IMR-90 (cell line): ENCODE results near the gene SYS1. TPM values are rescaled to one million over a fixed set of nuclear protein-coding genes. Genes with fewer than 3 reads are reported as not detected.

Experiments used
- ATAC-seq: fragments of 200-7000 bp; cut with Tn5 transposase; 2 replicates; pipeline ENCODE4 v1.9.1; 2020; ENCODE audit warnings: low read depth, mild to moderate bottlenecking, moderate library complexity
- BruUV-seq: library from RNA; stranded (reverse); fragments of 400-500 nt; replicated peaks from 2 replicates; lab custom pipeline; 2021; lab: Mats Ljungman, UMichigan
- CTCF ChIA-PET: fragments of 300-600 bp; formaldehyde crosslinking; extraction: SDS; loops from one replicate; lab custom pipeline; 2021; ENCODE audit warnings: antibody characterized with exemption; lab: Yijun Ruan, JAX
- POLR2A ChIA-PET: fragments of 300-600 bp; sonication (Branson Sonifier 250); formaldehyde crosslinking; loops from one replicate; lab custom pipeline; 2022; ENCODE audit warnings: antibody characterized with exemption; ENCODE audit not compliant: unreplicated experiment; lab: Charles Lee
- DNase-seq: peaks from one replicate; pipeline ENCODE4 v3.0.0; 2013
- H2AFZ ChIP-seq: replicated peaks from 2 replicates; pipeline ENCODE3; 2013; ENCODE audit warnings: low read length, mild to moderate bottlenecking; ENCODE audit not compliant: poor library complexity
- H2AK5ac ChIP-seq: 2 replicates; pipeline ENCODE4 v1.6.1; 2013; ENCODE audit warnings: low read depth, low read length, inconsistent platforms
- H2AK9ac ChIP-seq: replicated peaks from 2 replicates; pipeline ENCODE3; 2013; ENCODE audit warnings: mild to moderate bottlenecking, low read depth, low read length, moderate library complexity; ENCODE audit not compliant: poor library complexity
- H2BK120ac ChIP-seq: 2 replicates; pipeline ENCODE4 v1.6.1; 2013; ENCODE audit warnings: low read depth, low read length, inconsistent platforms
- H2BK15ac ChIP-seq: 3 replicates; pipeline ENCODE4 v1.6.1; 2013; ENCODE audit warnings: low read depth, low read length, inconsistent platforms
- H2BK20ac ChIP-seq: 2 replicates; pipeline ENCODE4 v1.6.1; 2013; ENCODE audit warnings: low read depth, mild to moderate bottlenecking, inconsistent platforms, low read length, moderate library complexity
- H2BK5ac ChIP-seq: 2 replicates; pipeline ENCODE4 v1.6.1; 2013; ENCODE audit warnings: mild to moderate bottlenecking, low read depth, low read length, inconsistent platforms; ENCODE audit not compliant: poor library complexity, severe bottlenecking
- H3K14ac ChIP-seq: replicated peaks from 2 replicates; pipeline ENCODE4 v1.6.1; 2013; ENCODE audit warnings: low read depth, low read length, inconsistent platforms
- H3K18ac ChIP-seq: 2 replicates; pipeline ENCODE4 v1.6.1; 2013; ENCODE audit warnings: low read depth, low read length, control low read depth
- H3K23ac ChIP-seq: 2 replicates; pipeline ENCODE4 v1.6.1; 2013; ENCODE audit warnings: low read depth, low read length, inconsistent platforms
- H3K27ac ChIP-seq: 2 replicates; pipeline ENCODE4 v1.5.1; 2013; ENCODE audit warnings: mild to moderate bottlenecking, control low read depth, low read length; ENCODE audit not compliant: insufficient read depth
- H3K27me3 ChIP-seq: 2 replicates; pipeline ENCODE4 v1.6.1; 2013; ENCODE audit warnings: low read length; ENCODE audit not compliant: control insufficient read depth, insufficient read depth
- H3K36me3 ChIP-seq: 2 replicates; pipeline ENCODE4 v1.6.1; 2013; ENCODE audit warnings: low read length, mixed read lengths; ENCODE audit not compliant: control insufficient read depth, insufficient read depth
- H3K4ac ChIP-seq: 2 replicates; pipeline ENCODE4 v1.6.1; 2013; ENCODE audit warnings: low read depth, low read length, inconsistent platforms
- H3K4me1 ChIP-seq: 2 replicates; pipeline ENCODE4 v1.6.1; 2013; ENCODE audit warnings: low read length, mixed read lengths; ENCODE audit not compliant: control insufficient read depth, insufficient read depth
- H3K4me2 ChIP-seq: 2 replicates; pipeline ENCODE4 v1.6.1; 2013; ENCODE audit warnings: low read depth, mild to moderate bottlenecking, control low read depth, low read length, moderate library complexity
- H3K4me3 ChIP-seq: 2 replicates; pipeline ENCODE4 v1.5.1; 2013; ENCODE audit warnings: low read depth, mild to moderate bottlenecking, control low read depth, low read length, moderate library complexity; ENCODE audit not compliant: insufficient read depth
- H3K56ac ChIP-seq: 2 replicates; pipeline ENCODE4 v1.6.1; 2013; ENCODE audit warnings: low read length, inconsistent platforms; ENCODE audit not compliant: insufficient read depth; ENCODE audit errors: extremely low read depth
- H3K79me1 ChIP-seq, 2 experiments: 2 replicates each; pipeline ENCODE4 v1.6.1; 2013; ENCODE audit warnings: low read length in 2 of 2, inconsistent platforms in 1 of 2, low read depth in 1 of 2
- H3K9ac ChIP-seq: 2 replicates; pipeline ENCODE4 v1.6.1; 2013; ENCODE audit warnings: low read depth, low read length, control low read depth
- H3K9me1 ChIP-seq: 2 replicates; pipeline ENCODE4 v1.6.1; 2013; ENCODE audit warnings: low read length, inconsistent platforms; ENCODE audit not compliant: insufficient read depth
- H3K9me3 ChIP-seq: 2 replicates; pipeline ENCODE4 v1.6.1; 2013; ENCODE audit warnings: low read length; ENCODE audit not compliant: control insufficient read depth, insufficient read depth
- H4K20me1 ChIP-seq: 2 replicates; pipeline ENCODE4 v1.6.1; 2013; ENCODE audit warnings: low read length, inconsistent platforms; ENCODE audit not compliant: insufficient read depth
- H4K5ac ChIP-seq: 2 replicates; pipeline ENCODE4 v1.6.1; 2013; ENCODE audit warnings: mild to moderate bottlenecking, low read depth, low read length, control low read depth
- H4K8ac ChIP-seq, 2 experiments: 2 replicates each; pipeline ENCODE4 v1.6.1; 2013; ENCODE audit warnings: low read depth in 2 of 2, low read length in 2 of 2, control low read depth in 1 of 2, inconsistent platforms in 1 of 2
- H4K91ac ChIP-seq: 2 replicates; pipeline ENCODE4 v1.6.1; 2013; ENCODE audit warnings: low read depth, low read length, inconsistent platforms; ENCODE audit not compliant: insufficient read depth
- BHLHE40 ChIP-seq: fragments of 150-350 bp; IDR thresholded peaks from 2 replicates; pipeline ENCODE4 v1.6.1; 2016; ENCODE audit warnings: mild to moderate bottlenecking, low read depth, low read length
- CEBPB ChIP-seq: IDR thresholded peaks from 2 replicates; pipeline ENCODE4 v1.6.1; 2012; ENCODE audit warnings: low read depth, low read length, improper control_type of control experiment
- ELK1 ChIP-seq: fragments of 150-350 bp; IDR thresholded peaks from 2 replicates; pipeline ENCODE4 v1.6.1; 2016; ENCODE audit warnings: low read depth, mild to moderate bottlenecking, low read length, moderate library complexity, borderline replicate concordance
- FOS ChIP-seq: fragments of 150-350 bp; IDR thresholded peaks from 2 replicates; pipeline ENCODE4 v1.6.1; 2016; ENCODE audit warnings: low read depth, low read length
- MAZ ChIP-seq: IDR thresholded peaks from 2 replicates; pipeline ENCODE4 v1.6.1; 2012; ENCODE audit warnings: low read depth, mild to moderate bottlenecking, low read length, improper control_type of control experiment, moderate library complexity, borderline replicate concordance
- NFE2L2 ChIP-seq: fragments of 150-350 bp; IDR thresholded peaks from 2 replicates; pipeline ENCODE4 v1.6.1; 2016; ENCODE audit warnings: low read depth, mild to moderate bottlenecking, low read length
- RCOR1 ChIP-seq: IDR thresholded peaks from 2 replicates; pipeline ENCODE4 v1.6.1; 2012; ENCODE audit warnings: mild to moderate bottlenecking, low read length, improper control_type of control experiment; ENCODE audit not compliant: insufficient replicate concordance
- whole genome bisulfite sequencing, 2 experiments: methylation state at CpG; one replicate each; pipeline versions ENCODE4 v1.1.5 to v1.1.7; 2013; ENCODE audit warnings: missing lambda C conversion rate in 2 of 2; ENCODE audit not compliant: insufficient read length in 1 of 2; ENCODE audit errors: extremely low coverage in 2 of 2; 5-methylcytosine and 5-hydroxymethylcytosine counted together
- dilution Hi-C: fragments of 300-500 bp; cut with HindIII; formaldehyde crosslinking; loops from one replicate; pipeline ENCODE4 v1.14.3; 2018; ENCODE audit warnings: low sequenced_read_pairs; ENCODE audit not compliant: unreplicated experiment
- in situ Hi-C: fragments of 300-500 bp; cut with MboI; formaldehyde crosslinking; loops from 3 replicates; pipeline ENCODE4 v1.14.3; 2019; ENCODE audit warnings: low sequenced_read_pairs, inconsistent platforms, mixed read lengths
- intact Hi-C: fragments of 100-400 bp; cut with micrococcal nuclease; formaldehyde crosslinking; loops from 2 replicates; pipeline ENCODE4 v1.10.0; 2022
- polyA plus RNA-seq, 3 experiments: library from polyadenylated mRNA; depleted of rRNA; stranded (reverse); fragments of >200 nt; gene quantifications; 2 replicates each; pipeline ENCODE4 v1.2.3, GENCODE V29; 2012; ENCODE audit warnings: low replicate concordance in 1 of 3
- total RNA-seq: library from RNA; depleted of rRNA; stranded (reverse); fragments of >200 nt; gene quantifications from 2 replicates; pipeline ENCODE4 v1.2.3, GENCODE V29; 2012

The SYS1 gene
- total and polyA plus RNA-seq, 2 of the 4 experiments (the other 2 are of a cell fraction), result 12.9 to 24.6 TPM

- no peaks in the 10 kb centered on the region for H3K27me3 ChIP-seq
- H3K36me3 ChIP-seq, result peaks cover 49% of the 10 kb centered on the region
- peak overlapping the region; percentile 77 for H3K14ac ChIP-seq
- H4K8ac ChIP-seq, result peak overlapping the region; percentile 93 to 94
- H3K56ac ChIP-seq, result peak overlapping the region; percentile 90
- no peaks in the 10 kb centered on the region for H3K9me3 ChIP-seq
- ChIA-PET POLR2A (interaction anchor here (0.5 to 2.3 kb wide), 3 partner anchors 10 to 26 kb away, joined by 3 to 11 read pairs (median 4); partner anchors contain the start of genes SDC4 and SYS1), CTCF (interaction anchor here (0.6 to 1.1 kb wide), 2 partner anchors 15 to 99 kb away, joined by 3 to 4 read pairs; no protein-coding TSS in a partner anchor)
- peak overlapping the region; percentile 21 for H2AFZ ChIP-seq
- H3K4ac ChIP-seq, result peak overlapping the region; percentile 99
- in situ Hi-C loops (loop anchor here (25.0 kb wide), 1 partner anchor 575 kb away; the partner anchor contains the start of gene PLTP), dilution Hi-C loops (no loop called here), intact Hi-C loops (loop anchor here (5.0 kb wide), 1 partner anchor 440 kb away; no protein-coding TSS in a partner anchor)
- H3K4me2 ChIP-seq, result peak overlapping the region; percentile 59
- peak overlapping the region; percentile 90 for H3K23ac ChIP-seq
- peak overlapping the region; percentile 47 for H3K9ac ChIP-seq
- H3K4me3 ChIP-seq, result no peak overlapping the region
- H2BK20ac ChIP-seq, result peak overlapping the region; percentile 89
- DNase-seq, result peak; percentile 94
- peak overlapping the region; percentile 96 for H2BK15ac ChIP-seq
- peak overlapping the region; percentile 83 for H3K18ac ChIP-seq
- peak overlapping the region; percentile 78 for H2AK9ac ChIP-seq
- H4K20me1 ChIP-seq, result peaks cover 36% of the 10 kb centered on the region
- peaks cover 42% of the 10 kb centered on the region for H3K9me1 ChIP-seq
- H2BK120ac ChIP-seq, result peak overlapping the region; percentile 98
- peaks cover 48% of the 10 kb centered on the region for H3K4me1 ChIP-seq
- H2BK5ac ChIP-seq, result peak overlapping the region; percentile 95
- no TSS peak for BruUV-seq
- peak overlapping the region; percentile 91 for H4K91ac ChIP-seq
- peaks cover 42 to 86% of the 10 kb centered on the region in 2 experiments for H3K79me1 ChIP-seq
- 0% methylated on average over 2 of the region's 15 CpGs; no CpG with 5 or more reads in 1 of the 2 experiments for WGBS, 2 experiments
- H4K5ac ChIP-seq, result peak overlapping the region; percentile 91
- H3K27ac ChIP-seq, result peak overlapping the region; percentile 97
- peak; percentile 72 for TF ChIP-seq FOS
- no peak for TF ChIP-seq ELK1
- TF ChIP-seq BHLHE40, result peak; percentile 99
- peak; percentile 15; the same call in 1 of the 2 replicates for TF ChIP-seq NFE2L2
- TF ChIP-seq RCOR1, result no peak
- peak; percentile 64 for TF ChIP-seq MAZ
- TF ChIP-seq CEBPB, result no peak
- peak; percentile 72 for ATAC-seq
- peak overlapping the region; percentile 97 for H2AK5ac ChIP-seq
Observed at GRCh38 chr20:45337367-45338120, 25.4 kb upstream of the SYS1 start.
